IMR-90 (cell line): Measurements from ENCODE around the gene INSL3.

Source experiments
- CEBPB ChIP-seq: IDR thresholded peaks from 2 replicates; pipeline ENCODE4 v1.6.1; 2012; ENCODE audit warnings: low read depth, low read length, improper control_type of control experiment
- CHD1 ChIP-seq: IDR thresholded peaks from 2 replicates; pipeline ENCODE4 v1.6.1; 2012; ENCODE audit warnings: low read depth, low read length, improper control_type of control experiment
- CTCF ChIP-seq: conservative IDR thresholded peaks from 2 replicates; pipeline ENCODE4 v1.5.1; 2012; ENCODE audit warnings: mild to moderate bottlenecking, low read depth, low read length, improper control_type of control experiment
- MAFK ChIP-seq: IDR thresholded peaks from 2 replicates; pipeline ENCODE4 v1.6.1; 2012; ENCODE audit warnings: low read depth, low read length, improper control_type of control experiment
- MAZ ChIP-seq: IDR thresholded peaks from 2 replicates; pipeline ENCODE4 v1.6.1; 2012; ENCODE audit warnings: low read depth, mild to moderate bottlenecking, low read length, improper control_type of control experiment, moderate library complexity, borderline replicate concordance
- NFE2L2 ChIP-seq: fragments of 150-350 bp; IDR thresholded peaks from 2 replicates; pipeline ENCODE4 v1.6.1; 2016; ENCODE audit warnings: low read depth, mild to moderate bottlenecking, low read length
- POLR2A ChIP-seq: IDR thresholded peaks from 2 replicates; pipeline ENCODE4 v1.6.1; 2012; ENCODE audit warnings: mild to moderate bottlenecking, low read depth, low read length
- RFX5 ChIP-seq: IDR thresholded peaks from 2 replicates; pipeline ENCODE4 v1.8.0; 2012; ENCODE audit warnings: low read depth, mild to moderate bottlenecking, low read length, moderate library complexity
- SMC3 ChIP-seq: fragments of 150-350 bp; IDR thresholded peaks from 2 replicates; pipeline ENCODE4 v1.6.1; 2016; ENCODE audit warnings: low read depth, mild to moderate bottlenecking, antibody characterized with exemption, low read length, moderate library complexity
- USF2 ChIP-seq: fragments of 150-350 bp; IDR thresholded peaks from 2 replicates; pipeline ENCODE4 v1.6.1; 2017; ENCODE audit warnings: mild to moderate bottlenecking, antibody characterized with exemption, low read length, low read depth

DNA sequence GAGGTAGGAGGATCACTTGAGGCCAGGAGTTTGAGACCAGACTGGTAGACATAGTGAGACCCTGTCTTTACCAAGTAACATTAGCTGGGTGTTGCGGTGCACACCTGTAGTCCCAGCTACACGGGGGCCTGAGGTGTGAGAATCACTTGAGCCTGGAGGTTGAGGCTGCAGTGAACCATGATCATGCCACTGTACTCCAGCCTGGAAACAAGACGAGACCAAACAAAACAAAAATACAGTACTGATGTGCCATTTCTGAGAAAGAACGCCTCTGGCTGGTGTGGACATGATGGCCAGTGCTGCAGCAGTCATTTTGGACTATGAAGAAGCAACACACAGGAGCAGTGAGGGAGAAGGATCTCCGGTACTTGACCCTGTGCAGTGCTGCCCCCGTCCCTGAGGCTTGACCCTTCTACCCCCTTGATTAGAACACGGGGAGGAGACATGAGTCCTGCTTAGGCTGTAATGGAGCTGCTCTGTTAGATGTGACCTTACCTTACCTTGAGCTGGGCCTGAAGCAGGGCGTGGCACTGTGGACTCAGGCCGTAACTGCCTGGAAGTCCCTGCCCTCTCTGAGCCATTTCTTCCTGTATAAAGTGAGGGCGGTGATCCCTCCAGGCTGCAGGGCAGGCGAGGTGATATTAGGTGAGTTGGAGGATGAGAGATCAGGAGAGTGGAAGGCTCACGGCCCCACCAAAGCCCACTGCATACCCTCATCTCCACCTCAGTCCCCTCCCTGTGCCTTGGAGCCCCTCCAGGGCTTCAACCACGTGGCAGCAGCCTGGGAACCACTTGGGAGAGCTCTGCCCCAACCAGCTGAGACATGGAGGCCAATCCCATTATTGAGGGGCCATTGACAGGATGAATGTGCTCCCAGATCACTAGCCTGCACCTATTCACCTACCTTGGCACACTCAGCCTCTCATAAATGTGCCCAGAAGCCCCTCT lies 44.3 kb upstream of the INSL3 start:
- TF ChIP-seq NFE2L2 (no peak), MAFK (no peak), CHD1 (no peak), CTCF (no peak), POLR2A (peak; percentile 46; the same call in 1 of the 2 replicates), MAZ (no peak), CEBPB (no peak), SMC3 (no peak), USF2 (no peak), RFX5 (no peak)
